Left lung (tissue), 10 donors: Measurements from ENCODE around the gene SPHK1. TPM values are rescaled to one million over a fixed set of nuclear protein-coding genes. Genes with fewer than 3 reads are reported as not detected.

Experiments used
- ATAC-seq: fragments of 200-7000 bp; cut with Tn5 transposase; one replicate; pipeline ENCODE4 v1.9.1; 2020; ENCODE audit warnings: moderate library complexity
- DNase-seq, 4 donors: peaks; one replicate each; pipeline ENCODE4 v3.0.0-alpha.2; 2013 to 2020
- H3K27ac ChIP-seq, 2 donors: fragments of 200-600 bp; sonication (generic) in 1 of 2; one replicate each; pipeline versions ENCODE4 v1.5.0 to v1.8.0; 2020 to 2021
- H3K27me3 ChIP-seq, 2 donors: fragments of 200-600 bp; sonication (generic) in 1 of 2; one replicate each; pipeline versions ENCODE4 v1.5.0 to v1.8.0; 2020 to 2021
- H3K36me3 ChIP-seq, 2 donors: fragments of 200-600 bp; sonication (generic) in 1 of 2; one replicate each; pipeline versions ENCODE4 v1.5.0 to v1.8.0; 2020 to 2021
- H3K4me1 ChIP-seq, 2 donors: fragments of 200-600 bp; one replicate each; pipeline ENCODE4 v1.8.0; 2021
- H3K4me3 ChIP-seq, 2 donors: fragments of 200-600 bp; sonication (generic) in 1 of 2; one replicate each; pipeline versions ENCODE4 v1.5.0 to v1.8.0; 2020 to 2021; ENCODE audit warnings: mild to moderate bottlenecking in 1 of 2
- H3K9me3 ChIP-seq, 2 donors: fragments of 200-600 bp; sonication (generic) in 1 of 2; one replicate each; pipeline versions ENCODE4 v1.5.0 to v1.8.0; 2020 to 2021
- intact Hi-C, 2 donors: fragments of 100-400 bp; cut with DNase I; formaldehyde crosslinking; loops; one replicate each; pipeline versions ENCODE4 v1.11.2 to v1.14.2; 2022
- polyA plus RNA-seq, 6 donors: library from polyadenylated mRNA; unstranded; fragments of 120-200 nt; gene quantifications; one replicate each; pipeline ENCODE4 v1.2.1, GENCODE V29; 2013; ENCODE audit not compliant: insufficient read length in 6 of 6
- total RNA-seq, 2 donors: library from RNA; stranded (reverse); fragmentation: NEBNext Ultra II Directional; extraction: Animal tissue kit (Norgen Biotek cat#: 25700); gene quantifications; one replicate each; pipeline ENCODE4 v1.2.1, GENCODE V29; 2021
- TF ChIP-seq, protein P1 (sequence below), 2 donors: fragments of 200-600 bp; sonication (generic) in 1 of 2; IDR thresholded peaks; one replicate each; pipeline versions ENCODE4 v1.5.0 to v1.8.0; 2021; ENCODE audit warnings: antibody characterized with exemption in 2 of 2
- donor health status: DM: no; HTN: yes; CAD: no.
- donor health status: DM: no; HTN: no; CAD: no.

SPHK1 gene
- total and polyA plus RNA-seq, 8 donors, result 4.4 to 35.1 (median 5.7) TPM

DNA sequence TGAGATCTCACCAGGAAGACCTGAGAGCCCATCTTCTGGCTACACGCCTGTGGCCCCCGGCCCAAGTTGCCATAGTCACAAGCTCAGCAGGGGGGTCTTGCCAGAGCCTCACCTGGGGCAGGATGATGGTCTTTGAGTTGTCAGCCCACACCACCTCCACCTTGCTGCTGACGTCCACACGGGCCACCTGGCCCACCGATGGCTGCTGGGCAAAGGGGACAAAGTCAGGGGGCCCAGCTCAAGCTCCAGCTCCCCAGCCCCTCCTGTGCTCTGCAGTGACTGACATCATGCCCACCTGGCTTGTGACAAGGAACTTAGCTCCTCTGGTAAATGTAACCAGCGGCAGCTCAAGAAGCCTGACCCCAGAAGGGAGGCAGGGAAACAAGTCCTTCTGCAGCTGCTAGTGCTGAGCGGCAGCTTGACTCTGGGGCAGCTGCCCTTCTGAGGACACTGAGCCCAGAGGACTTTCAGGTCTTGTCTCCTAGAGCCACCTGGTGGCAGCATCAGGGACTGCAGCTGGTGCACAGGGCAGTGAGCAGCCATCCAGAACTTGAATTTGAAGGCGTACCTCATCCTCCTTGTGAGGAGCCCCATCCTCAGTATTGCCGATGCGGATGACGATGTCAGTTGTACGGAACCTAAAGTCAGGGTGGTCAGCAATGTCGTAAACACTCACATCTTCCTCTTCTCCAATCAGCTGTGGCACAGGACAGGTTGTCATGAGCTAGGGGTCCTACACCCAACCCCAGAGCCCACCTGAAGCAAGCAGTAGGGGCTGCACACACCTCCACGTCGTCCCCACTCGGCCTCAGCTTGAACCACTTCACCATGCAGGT is 13.5 kb downstream of the SPHK1 start:
- Histone ChIP-seq H3K27ac (no peak overlapping the region), H3K4me1 (peaks cover 0 to 7% of the 10 kb centered on the region in 2 donors), H3K36me3 (peaks cover 0 to 95% of the 10 kb centered on the region in 2 donors), H3K27me3 (no peaks in the 10 kb centered on the region), H3K4me3 (no peak overlapping the region), H3K9me3 (no peaks in the 10 kb centered on the region)
- intact Hi-C loops, result loop anchor here in 1 of 2 donors (2.0 kb wide), 1 partner anchor 93 kb away; no protein-coding TSS in a partner anchor
- TF ChIP-seq, protein P1, sequence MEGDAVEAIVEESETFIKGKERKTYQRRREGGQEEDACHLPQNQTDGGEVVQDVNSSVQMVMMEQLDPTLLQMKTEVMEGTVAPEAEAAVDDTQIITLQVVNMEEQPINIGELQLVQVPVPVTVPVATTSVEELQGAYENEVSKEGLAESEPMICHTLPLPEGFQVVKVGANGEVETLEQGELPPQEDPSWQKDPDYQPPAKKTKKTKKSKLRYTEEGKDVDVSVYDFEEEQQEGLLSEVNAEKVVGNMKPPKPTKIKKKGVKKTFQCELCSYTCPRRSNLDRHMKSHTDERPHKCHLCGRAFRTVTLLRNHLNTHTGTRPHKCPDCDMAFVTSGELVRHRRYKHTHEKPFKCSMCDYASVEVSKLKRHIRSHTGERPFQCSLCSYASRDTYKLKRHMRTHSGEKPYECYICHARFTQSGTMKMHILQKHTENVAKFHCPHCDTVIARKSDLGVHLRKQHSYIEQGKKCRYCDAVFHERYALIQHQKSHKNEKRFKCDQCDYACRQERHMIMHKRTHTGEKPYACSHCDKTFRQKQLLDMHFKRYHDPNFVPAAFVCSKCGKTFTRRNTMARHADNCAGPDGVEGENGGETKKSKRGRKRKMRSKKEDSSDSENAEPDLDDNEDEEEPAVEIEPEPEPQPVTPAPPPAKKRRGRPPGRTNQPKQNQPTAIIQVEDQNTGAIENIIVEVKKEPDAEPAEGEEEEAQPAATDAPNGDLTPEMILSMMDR (IDR thresholded peaks at IDR 0.05), result peak; percentile 99 to 100
- ATAC-seq (peak; percentile 93), DNase-seq (peak in 3 of 4 donors; percentile 87 to 96 (median 91))

- ATAC-seq (peak; percentile 21), DNase-seq (no peak)
- H3K27me3 ChIP-seq, result no peaks in the 10 kb centered on the region
- no peak overlapping the region for H3K4me3 ChIP-seq
- H3K4me1 ChIP-seq, result peaks cover 0 to 7% of the 10 kb centered on the region in 2 donors
- intact Hi-C loops, result no loop called here
- no peaks in the 10 kb centered on the region for H3K9me3 ChIP-seq
- peaks cover 0 to 95% of the 10 kb centered on the region in 2 donors for H3K36me3 ChIP-seq
- TF ChIP-seq, protein P1 (IDR thresholded peaks at IDR 0.05), result no peak
- no peak overlapping the region for H3K27ac ChIP-seq
Measured at GRCh38 chr17:76398523-76399174, 14.2 kb downstream of the SPHK1 start.

GRCh38 chr17:76399175-76400172 is 15.1 kb downstream of the SPHK1 start:
- ATAC-seq, result no peak
- intact Hi-C loops, result no loop called here
- H3K27me3 ChIP-seq, result no peaks in the 10 kb centered on the region
- peaks cover 0 to 95% of the 10 kb centered on the region in 2 donors for H3K36me3 ChIP-seq
- DNase-seq, result no peak
- no peak overlapping the region for H3K27ac ChIP-seq
- no peaks in the 10 kb centered on the region for H3K9me3 ChIP-seq
- peaks cover 0 to 7% of the 10 kb centered on the region in 2 donors for H3K4me1 ChIP-seq
- TF ChIP-seq, protein P1 (IDR thresholded peaks at IDR 0.05), result no peak
- no peak overlapping the region for H3K4me3 ChIP-seq

DNA sequence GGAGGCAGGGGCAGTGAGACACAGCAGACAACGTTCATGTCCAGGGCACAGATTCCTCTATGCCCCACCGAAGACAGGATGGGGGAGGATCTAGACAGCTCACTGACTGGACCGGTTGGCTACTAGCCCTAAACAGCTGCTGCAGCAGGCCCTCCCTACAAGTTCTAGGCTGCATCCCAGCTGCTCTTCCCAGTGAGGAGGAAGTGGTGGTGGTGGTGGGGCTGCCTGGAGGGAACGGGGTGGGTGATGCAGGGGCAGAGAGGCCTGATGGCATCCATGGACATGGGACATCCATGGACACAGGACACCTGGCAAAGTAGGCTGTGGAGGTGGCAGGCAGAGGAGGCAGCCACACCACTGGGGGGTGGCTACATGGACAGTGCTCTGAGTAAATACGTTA is 18.3 kb downstream of the SPHK1 start:
- Histone ChIP-seq H3K27me3 (no peaks in the 10 kb centered on the region), H3K9me3 (no peaks in the 10 kb centered on the region), H3K36me3 (peaks cover 0 to 74% of the 10 kb centered on the region in 2 donors), H3K4me1 (peaks cover 0 to 13% of the 10 kb centered on the region in 2 donors), H3K27ac (no peak overlapping the region), H3K4me3 (no peak overlapping the region)
- ATAC-seq (no peak), DNase-seq (peak in 1 of 4 donors; percentile 37)
- intact Hi-C loops, result no loop called here
- TF ChIP-seq, protein P1 (IDR thresholded peaks at IDR 0.05), result no peak
